HepG2 (cell line): ENCODE measurements around the gene TRAPPC1. TPM values are rescaled to one million over a fixed set of nuclear protein-coding genes. Genes with fewer than 3 reads are reported as not detected.

ENCODE experiments used
- AKAP8 ChIP-seq: sonication (generic); formaldehyde crosslinking; IDR thresholded peaks from 2 replicates; pipeline ENCODE4 v1.5.1; 2020; ENCODE audit warnings: mild to moderate bottlenecking, missing genetic modification reagents
- FOXA1 ChIP-seq, 2 experiments: fragments of 450-650 bp in 1 of 2; sonication (generic) in 1 of 2; formaldehyde crosslinking in 1 of 2; IDR thresholded peaks; 2 replicates each; pipeline versions ENCODE4 v1.4.0 to v1.6.1; 2016 to 2020; ENCODE audit warnings: missing genetic modification reagents in 1 of 2
- GATAD2A ChIP-seq: IDR thresholded peaks from 2 replicates; pipeline ENCODE4 v1.6.1; 2016
- KAT7 ChIP-seq: IDR thresholded peaks from 2 replicates; pipeline ENCODE4 v1.6.1; 2018; ENCODE audit warnings: borderline replicate concordance, missing compliant biosample characterization
- SIN3A ChIP-seq: IDR thresholded peaks from 2 replicates; pipeline ENCODE4 v1.6.1; 2011; ENCODE audit warnings: low read depth, mild to moderate bottlenecking, control low read depth, low read length, borderline replicate concordance
- TCF7 ChIP-seq: sonication (generic); IDR thresholded peaks from 2 replicates; pipeline ENCODE4 v1.6.1; 2016; ENCODE audit warnings: antibody characterized with exemption, low read depth
- ZKSCAN5 ChIP-seq: sonication (generic); formaldehyde crosslinking; IDR thresholded peaks from 2 replicates; pipeline ENCODE4 v1.5.1; 2020; ENCODE audit warnings: mild to moderate bottlenecking, missing genetic modification reagents
- ZNF607 ChIP-seq: sonication (generic); formaldehyde crosslinking; IDR thresholded peaks from 2 replicates; pipeline ENCODE4 v1.5.1; 2020; ENCODE audit warnings: missing genetic modification reagents, mild to moderate bottlenecking, borderline replicate concordance
- ZNF788 ChIP-seq: sonication (generic); formaldehyde crosslinking; IDR thresholded peaks from 2 replicates; pipeline ENCODE4 v1.5.0; 2020; ENCODE audit warnings: mild to moderate bottlenecking, missing genetic modification reagents, borderline replicate concordance
- polyA plus RNA-seq, 8 experiments: library from polyadenylated mRNA; depleted of rRNA in 3 of 8; stranded (reverse) in 7 of 8; unstranded in 1 of 8; fragments of >200 nt; fragmentation: Illumina TruSeq in 4 of 8; extraction: Trizol in 4 of 8; gene quantifications; 2 replicates each; pipeline versions ENCODE4 v1.2.1 to v1.2.3, GENCODE V29; 2011 to 2016; ENCODE audit warnings: low read depth in 4 of 8, missing spikeins in 1 of 8, mixed read lengths in 1 of 8; ENCODE audit not compliant: insufficient read depth in 1 of 8
- total RNA-seq, 5 experiments: library from RNA; depleted of rRNA; stranded (reverse); fragments of >200 nt; fragmentation: Illumina TruSeq; extraction: Trizol; gene quantifications; 2 replicates each; pipeline ENCODE4 v1.2.3, GENCODE V29; 2016; ENCODE audit warnings: low read depth in 1 of 5
- TF ChIP-seq, protein P1 (sequence below): sonication (generic); formaldehyde crosslinking; IDR thresholded peaks from 2 replicates; pipeline ENCODE4; 2020; ENCODE audit warnings: missing genetic modification reagents, mild to moderate bottlenecking, borderline replicate concordance
- TF ChIP-seq, protein P2 (sequence below): sonication (generic); formaldehyde crosslinking; IDR thresholded peaks from 2 replicates; pipeline ENCODE4 v1.9.0; 2021; ENCODE audit warnings: missing genetic modification reagents, mild to moderate bottlenecking, borderline replicate concordance
- TF ChIP-seq, protein P3 (sequence below): sonication (generic); formaldehyde crosslinking; IDR thresholded peaks from 2 replicates; pipeline ENCODE4 v1.4.0; 2020; ENCODE audit warnings: missing genetic modification reagents
- TF ChIP-seq, protein P4 (sequence below): sonication (generic); IDR thresholded peaks from 2 replicates; pipeline ENCODE4 v1.6.1; 2016; ENCODE audit warnings: low read depth, borderline replicate concordance

Gene TRAPPC1
- total and polyA plus RNA-seq, 2 of the 13 experiments (the other 11 are each of a cell fraction or from before 2014, with no cell fraction given), result 28.1 to 44.9 TPM

DNA sequence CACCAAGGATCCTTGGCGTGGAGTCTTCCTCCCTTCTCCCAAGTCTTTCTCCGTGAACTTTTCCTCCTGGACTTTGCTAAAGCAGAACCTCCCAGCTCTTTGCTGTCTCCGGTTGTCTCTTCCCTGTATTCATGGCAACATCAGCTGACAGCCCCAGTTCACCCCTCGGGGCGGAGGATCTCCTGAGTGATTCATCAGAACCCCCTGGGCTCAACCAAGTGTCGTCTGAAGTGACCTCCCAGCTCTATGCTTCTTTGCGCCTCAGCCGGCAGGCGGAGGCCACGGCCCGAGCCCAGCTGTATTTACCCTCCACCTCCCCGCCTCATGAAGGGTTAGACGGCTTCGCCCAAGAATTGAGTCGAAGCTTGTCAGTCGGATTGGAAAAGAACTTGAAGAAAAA lies 1.2 kb upstream of the TRAPPC1 start (continued):
- TF ChIP-seq, protein P1, sequence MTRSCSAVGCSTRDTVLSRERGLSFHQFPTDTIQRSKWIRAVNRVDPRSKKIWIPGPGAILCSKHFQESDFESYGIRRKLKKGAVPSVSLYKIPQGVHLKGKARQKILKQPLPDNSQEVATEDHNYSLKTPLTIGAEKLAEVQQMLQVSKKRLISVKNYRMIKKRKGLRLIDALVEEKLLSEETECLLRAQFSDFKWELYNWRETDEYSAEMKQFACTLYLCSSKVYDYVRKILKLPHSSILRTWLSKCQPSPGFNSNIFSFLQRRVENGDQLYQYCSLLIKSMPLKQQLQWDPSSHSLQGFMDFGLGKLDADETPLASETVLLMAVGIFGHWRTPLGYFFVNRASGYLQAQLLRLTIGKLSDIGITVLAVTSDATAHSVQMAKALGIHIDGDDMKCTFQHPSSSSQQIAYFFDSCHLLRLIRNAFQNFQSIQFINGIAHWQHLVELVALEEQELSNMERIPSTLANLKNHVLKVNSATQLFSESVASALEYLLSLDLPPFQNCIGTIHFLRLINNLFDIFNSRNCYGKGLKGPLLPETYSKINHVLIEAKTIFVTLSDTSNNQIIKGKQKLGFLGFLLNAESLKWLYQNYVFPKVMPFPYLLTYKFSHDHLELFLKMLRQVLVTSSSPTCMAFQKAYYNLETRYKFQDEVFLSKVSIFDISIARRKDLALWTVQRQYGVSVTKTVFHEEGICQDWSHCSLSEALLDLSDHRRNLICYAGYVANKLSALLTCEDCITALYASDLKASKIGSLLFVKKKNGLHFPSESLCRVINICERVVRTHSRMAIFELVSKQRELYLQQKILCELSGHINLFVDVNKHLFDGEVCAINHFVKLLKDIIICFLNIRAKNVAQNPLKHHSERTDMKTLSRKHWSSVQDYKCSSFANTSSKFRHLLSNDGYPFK (CRISPR knock-in tag), result no peak
- TF ChIP-seq GATAD2A (CRISPR knock-in tag) (peak; percentile 23; the same call in 1 of the 2 replicates), FOXA1 (IDR thresholded peaks at IDR 0.05) (no peak), FOXA1 (CRISPR knock-in tag; IDR thresholded peaks at IDR 0.05) (peak; percentile 81), ZNF607 (no peak), ZKSCAN5 (CRISPR knock-in tag) (no peak), AKAP8 (CRISPR knock-in tag) (no peak), KAT7 (CRISPR knock-in tag) (no peak), SIN3A (peak; percentile 61; the same call in 1 of the 2 replicates), TCF7 (no peak), ZNF788 (CRISPR knock-in tag) (no peak)
- TF ChIP-seq, protein P2, sequence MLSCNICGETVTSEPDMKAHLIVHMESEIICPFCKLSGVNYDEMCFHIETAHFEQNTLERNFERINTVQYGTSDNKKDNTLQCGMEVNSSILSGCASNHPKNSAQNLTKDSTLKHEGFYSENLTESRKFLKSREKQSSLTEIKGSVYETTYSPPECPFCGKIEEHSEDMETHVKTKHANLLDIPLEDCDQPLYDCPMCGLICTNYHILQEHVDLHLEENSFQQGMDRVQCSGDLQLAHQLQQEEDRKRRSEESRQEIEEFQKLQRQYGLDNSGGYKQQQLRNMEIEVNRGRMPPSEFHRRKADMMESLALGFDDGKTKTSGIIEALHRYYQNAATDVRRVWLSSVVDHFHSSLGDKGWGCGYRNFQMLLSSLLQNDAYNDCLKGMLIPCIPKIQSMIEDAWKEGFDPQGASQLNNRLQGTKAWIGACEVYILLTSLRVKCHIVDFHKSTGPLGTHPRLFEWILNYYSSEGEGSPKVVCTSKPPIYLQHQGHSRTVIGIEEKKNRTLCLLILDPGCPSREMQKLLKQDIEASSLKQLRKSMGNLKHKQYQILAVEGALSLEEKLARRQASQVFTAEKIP (CRISPR knock-in tag), result no peak
- TF ChIP-seq, protein P3, sequence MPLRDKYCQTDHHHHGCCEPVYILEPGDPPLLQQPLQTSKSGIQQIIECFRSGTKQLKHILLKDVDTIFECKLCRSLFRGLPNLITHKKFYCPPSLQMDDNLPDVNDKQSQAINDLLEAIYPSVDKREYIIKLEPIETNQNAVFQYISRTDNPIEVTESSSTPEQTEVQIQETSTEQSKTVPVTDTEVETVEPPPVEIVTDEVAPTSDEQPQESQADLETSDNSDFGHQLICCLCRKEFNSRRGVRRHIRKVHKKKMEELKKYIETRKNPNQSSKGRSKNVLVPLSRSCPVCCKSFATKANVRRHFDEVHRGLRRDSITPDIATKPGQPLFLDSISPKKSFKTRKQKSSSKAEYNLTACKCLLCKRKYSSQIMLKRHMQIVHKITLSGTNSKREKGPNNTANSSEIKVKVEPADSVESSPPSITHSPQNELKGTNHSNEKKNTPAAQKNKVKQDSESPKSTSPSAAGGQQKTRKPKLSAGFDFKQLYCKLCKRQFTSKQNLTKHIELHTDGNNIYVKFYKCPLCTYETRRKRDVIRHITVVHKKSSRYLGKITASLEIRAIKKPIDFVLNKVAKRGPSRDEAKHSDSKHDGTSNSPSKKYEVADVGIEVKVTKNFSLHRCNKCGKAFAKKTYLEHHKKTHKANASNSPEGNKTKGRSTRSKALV (CRISPR knock-in tag), result no peak
- TF ChIP-seq, protein P4, sequence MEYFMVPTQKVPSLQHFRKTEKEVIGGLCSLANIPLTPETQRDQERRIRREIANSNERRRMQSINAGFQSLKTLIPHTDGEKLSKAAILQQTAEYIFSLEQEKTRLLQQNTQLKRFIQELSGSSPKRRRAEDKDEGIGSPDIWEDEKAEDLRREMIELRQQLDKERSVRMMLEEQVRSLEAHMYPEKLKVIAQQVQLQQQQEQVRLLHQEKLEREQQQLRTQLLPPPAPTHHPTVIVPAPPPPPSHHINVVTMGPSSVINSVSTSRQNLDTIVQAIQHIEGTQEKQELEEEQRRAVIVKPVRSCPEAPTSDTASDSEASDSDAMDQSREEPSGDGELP, result peak; percentile 98
